Measurements from ENCODE around the gene MRRF. TPM values are rescaled to one million over a fixed set of nuclear protein-coding genes. Genes with fewer than 3 reads are reported as not detected.
A peak's percentile ranks its signal among the peaks of the same experiment; 100 is the strongest.
"Not testable (repeated sequence)": the region's sequence is repeated elsewhere in the genome, so short reads cannot be mapped to it uniquely, and the experiment has no call there.

The MRRF gene
- total RNA-seq, 4 donors from 2014 or later: 20.5 to 29.2 (median 28.5) TPM

- WGBS: 97% methylated on average over 2 of the region's 2 CpGs
- Histone ChIP-seq H3K27ac (replicated peaks in 1 of 4) (no peak overlapping the region), H3K4me1 (peaks cover 17 to 44% (median 36%) of the 10 kb centered on the region in 4 donors), H3K9me3 (no peaks in the 10 kb centered on the region), H3K36me3 (peaks cover 15 to 33% (median 28%) of the 10 kb centered on the region in 4 donors), H3K27me3 (no peaks in the 10 kb centered on the region), H3K4me3 (no peak overlapping the region)
- TF ChIP-seq POLR2AphosphoS5 (IDR thresholded peaks at IDR 0.05): no peak
- no peak for TF ChIP-seq CTCF (IDR thresholded peaks at IDR 0.05)
- TF ChIP-seq EP300 (IDR thresholded peaks at IDR 0.05): no peak
- TF ChIP-seq POLR2A (IDR thresholded peaks at IDR 0.05; ENCODE audit: low read depth): no peak
- intact Hi-C loops (cut with DNase I): no loop called here
- no peak for DNase-seq (ENCODE audit: extremely low spot score)
These were observed 62.5 kb downstream of the MRRF start for GRCh38 chr9:122327175-122327574.

DNA sequence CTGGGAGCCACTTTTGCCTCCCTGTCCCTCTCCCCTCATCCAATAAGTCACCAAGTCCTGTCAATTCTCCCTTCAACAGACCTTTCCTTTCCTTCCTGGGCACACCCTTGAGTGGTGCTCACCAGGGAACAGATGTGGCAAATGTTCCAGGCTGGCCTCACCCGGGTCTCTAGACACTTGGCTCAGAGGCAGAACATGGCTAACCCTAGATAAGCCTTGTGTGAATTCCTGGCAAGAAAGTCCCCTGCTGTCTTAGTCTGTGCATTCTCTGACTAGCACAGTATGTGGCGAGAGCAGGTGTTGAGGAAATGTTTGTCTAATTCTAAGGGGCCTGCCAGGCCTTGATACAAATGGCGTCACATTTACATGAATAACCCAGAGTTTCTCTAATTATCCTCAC is 64.9 kb downstream of the MRRF start:
- Histone ChIP-seq H3K9me3 (no peaks in the 10 kb centered on the region), H3K27me3 (no peaks in the 10 kb centered on the region), H3K4me1 (peaks cover 14 to 29% (median 19%) of the 10 kb centered on the region in 4 donors), H3K27ac (replicated peaks in 1 of 4) (no peak overlapping the region), H3K36me3 (peaks cover 0 to 13% (median 6%) of the 10 kb centered on the region in 4 donors), H3K4me3 (no peak overlapping the region)
- no peak for DNase-seq (ENCODE audit: extremely low spot score)
- no peak for TF ChIP-seq EP300 (IDR thresholded peaks at IDR 0.05)
- TF ChIP-seq POLR2AphosphoS5 (IDR thresholded peaks at IDR 0.05): no peak
- no peak for TF ChIP-seq POLR2A (IDR thresholded peaks at IDR 0.05; ENCODE audit: low read depth)
- TF ChIP-seq CTCF (IDR thresholded peaks at IDR 0.05): no peak
- 78% methylated on average over 3 of the region's 3 CpGs for WGBS
- intact Hi-C loops (cut with DNase I): no loop called here

GRCh38 chr9:122330466-122330865 is 65.8 kb downstream of the MRRF start:
- H3K4me3 ChIP-seq; H3K9me3 ChIP-seq; H3K27me3 ChIP-seq; intact Hi-C loops (cut with DNase I); DNase-seq (ENCODE audit: extremely low spot score); H3K27ac ChIP-seq (replicated peaks in 1 of 4): not testable (repeated sequence)
- Histone ChIP-seq H3K4me1 (peaks cover 7 to 20% (median 12%) of the 10 kb centered on the region in 4 donors), H3K36me3 (peaks cover 0 to 13% (median 4%) of the 10 kb centered on the region in 4 donors)
- 84% methylated on average over 6 of the region's 6 CpGs for WGBS

DNA sequence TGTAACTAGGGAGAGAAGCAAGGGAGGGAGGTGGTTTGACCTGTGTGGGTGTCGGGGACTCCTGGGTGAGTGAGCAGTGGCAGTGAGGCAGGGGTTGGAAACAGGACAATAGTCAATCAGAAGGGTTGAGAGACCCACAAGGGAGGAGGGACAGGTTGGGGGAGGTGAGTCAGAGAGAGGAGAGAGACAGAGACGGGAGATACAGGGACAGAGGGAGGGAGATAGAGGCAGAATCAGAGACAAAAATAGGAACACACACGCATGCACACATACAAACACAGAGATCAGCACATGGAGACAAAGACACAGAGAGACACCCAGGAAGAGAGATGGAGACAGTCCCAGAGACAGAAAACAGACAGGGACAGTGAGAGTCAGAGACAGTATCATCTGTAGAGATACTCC is 66.8 kb downstream of the MRRF start:
- DNase-seq (ENCODE audit: extremely low spot score): no peak
- WGBS: 83% methylated on average over 3 of the region's 3 CpGs
- TF ChIP-seq POLR2A (IDR thresholded peaks at IDR 0.05; ENCODE audit: low read depth) (no peak), EP300 (IDR thresholded peaks at IDR 0.05) (no peak), CTCF (IDR thresholded peaks at IDR 0.05) (no peak), POLR2AphosphoS5 (IDR thresholded peaks at IDR 0.05) (no peak)
- Histone ChIP-seq H3K9me3 (no peaks in the 10 kb centered on the region), H3K27me3 (no peaks in the 10 kb centered on the region), H3K4me3 (no peak overlapping the region), H3K36me3 (peaks cover 0 to 13% (median 4%) of the 10 kb centered on the region in 4 donors), H3K27ac (replicated peaks in 1 of 4) (no peak overlapping the region), H3K4me1 (peaks cover 0 to 11% (median 7%) of the 10 kb centered on the region in 4 donors)
- intact Hi-C loops (cut with DNase I): no loop called here

GRCh38 chr9:122332083-122332482 is 67.4 kb downstream of the MRRF start:
- Histone ChIP-seq H3K4me1 (peaks cover 0 to 11% (median 7%) of the 10 kb centered on the region in 4 donors), H3K27me3 (no peaks in the 10 kb centered on the region), H3K36me3 (peaks cover 0 to 13% (median 4%) of the 10 kb centered on the region in 4 donors), H3K4me3 (no peak overlapping the region), H3K9me3 (no peaks in the 10 kb centered on the region), H3K27ac (replicated peaks in 1 of 4) (peak overlapping the region in 1 of 4 donors; percentile 13)
- no peak for DNase-seq (ENCODE audit: extremely low spot score)
- WGBS: 52% methylated on average over 6 of the region's 6 CpGs
- intact Hi-C loops (cut with DNase I): no loop called here
- TF ChIP-seq POLR2AphosphoS5 (IDR thresholded peaks at IDR 0.05) (no peak), CTCF (IDR thresholded peaks at IDR 0.05) (no peak), POLR2A (IDR thresholded peaks at IDR 0.05; ENCODE audit: low read depth) (no peak), EP300 (IDR thresholded peaks at IDR 0.05) (no peak)
